A204.1 (cell line): Measurements from ENCODE around the gene ABCA4.
"Not testable (repeated sequence)": the region's sequence is repeated elsewhere in the genome, so short reads cannot be mapped to it uniquely, and the experiment has no call there.

Source experiments
- FAIRE-seq: peaks from 2 replicates; lab custom pipeline; 2012; peaks lifted over from hg19 to GRCh38; lab: Jason Lieb, UNC

Gene ABCA4

DNA sequence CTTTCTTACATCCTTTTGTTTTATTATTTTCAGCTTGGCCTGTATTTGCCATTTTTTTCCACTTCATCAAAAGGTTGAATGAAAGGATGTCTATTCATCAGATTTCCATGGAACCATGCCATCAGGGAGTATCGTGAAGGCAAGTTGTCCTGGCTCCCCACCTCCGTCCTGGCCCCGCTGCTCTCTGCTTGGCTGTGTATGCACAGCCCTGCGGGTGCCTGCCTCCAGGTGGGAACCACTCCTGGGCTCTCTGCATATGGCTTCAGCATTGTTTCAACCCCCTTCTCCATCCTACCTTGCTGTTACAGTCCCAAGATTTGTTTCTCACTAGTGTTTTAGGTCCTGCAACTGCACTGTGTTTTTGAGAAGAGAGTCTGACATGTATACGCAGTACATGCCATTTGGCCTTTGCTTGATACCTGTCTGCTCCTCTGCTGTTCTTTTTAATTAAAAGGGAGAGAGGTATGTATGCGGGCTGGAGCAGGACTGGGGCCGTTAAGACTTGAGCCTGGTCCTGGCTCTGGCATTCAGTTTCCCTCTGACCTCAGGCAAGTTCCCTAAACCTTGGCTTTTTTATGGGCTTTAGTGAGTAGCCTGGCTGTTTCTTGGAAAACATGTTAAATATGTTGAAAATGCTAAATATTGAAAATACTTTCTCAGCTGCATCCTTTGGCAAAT lies 141.8 kb downstream of the ABCA4 start:
- FAIRE-seq = no peak

DNA sequence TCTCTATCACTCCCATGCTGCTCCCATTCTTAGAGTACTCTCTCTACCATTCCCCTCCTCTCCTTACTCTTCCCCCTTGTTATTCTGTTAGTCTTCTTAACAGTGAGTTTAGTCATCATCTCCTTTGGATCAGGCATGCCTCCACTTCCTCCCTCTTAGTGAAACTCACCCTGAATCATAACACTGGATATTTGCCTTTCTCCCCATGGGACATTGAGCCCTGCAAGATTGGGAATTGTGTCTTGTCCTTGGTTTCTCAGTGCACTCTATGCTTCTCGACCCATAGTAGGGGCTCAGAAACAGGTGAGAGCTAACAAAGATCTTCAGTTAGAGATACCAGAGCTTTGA lies 143.4 kb downstream of the ABCA4 start:
- no peak for FAIRE-seq

GRCh38 chr1:93976711-93977597 lies 144.0 kb downstream of the ABCA4 start:
- FAIRE-seq = no peak

DNA sequence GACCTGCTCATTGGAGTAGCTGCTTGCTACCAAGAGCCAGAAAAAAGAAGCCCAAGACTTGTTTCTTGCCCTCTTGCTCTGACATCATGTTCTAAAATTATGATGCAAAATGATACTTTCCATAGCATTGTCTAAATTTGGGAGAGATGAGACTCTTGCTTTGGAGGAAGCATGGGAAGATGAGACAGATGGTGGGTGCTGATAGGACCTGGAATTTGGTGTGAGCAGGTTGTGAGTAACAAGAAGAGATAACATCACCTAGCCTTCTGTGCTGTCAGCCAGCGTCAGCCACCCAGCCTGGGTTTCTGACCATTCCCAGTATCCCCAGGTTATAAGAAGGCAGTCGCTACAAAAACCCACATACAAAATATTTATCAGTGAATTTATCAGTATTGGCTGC lies 144.7 kb downstream of the ABCA4 start:
- no peak for FAIRE-seq

- FAIRE-seq = no peak
These were observed 148.6 kb downstream of the ABCA4 start for GRCh38 chr1:93972341-93972740.

- FAIRE-seq = no peak
These were observed 151.1 kb downstream of the ABCA4 start for GRCh38 chr1:93969887-93970286.

DNA sequence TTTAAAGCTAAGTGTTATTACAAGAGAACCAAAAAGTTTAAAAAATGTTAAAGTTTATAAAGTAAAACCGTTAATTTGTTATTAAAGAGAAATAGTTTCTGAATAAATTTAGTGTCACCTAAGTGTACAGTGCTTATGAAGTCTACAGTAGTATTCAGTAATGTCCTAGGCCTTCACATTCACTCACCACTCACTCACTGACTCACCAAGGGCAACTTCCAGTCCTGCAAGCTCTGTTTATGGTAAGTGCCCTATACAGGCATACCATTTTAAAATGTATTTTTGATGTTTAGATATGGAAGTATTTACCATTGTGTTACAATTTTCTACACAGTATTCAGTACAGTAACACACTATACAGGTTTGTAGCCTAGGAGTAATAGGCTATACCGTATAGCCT lies 151.6 kb downstream of the ABCA4 start:
- no peak for FAIRE-seq

DNA sequence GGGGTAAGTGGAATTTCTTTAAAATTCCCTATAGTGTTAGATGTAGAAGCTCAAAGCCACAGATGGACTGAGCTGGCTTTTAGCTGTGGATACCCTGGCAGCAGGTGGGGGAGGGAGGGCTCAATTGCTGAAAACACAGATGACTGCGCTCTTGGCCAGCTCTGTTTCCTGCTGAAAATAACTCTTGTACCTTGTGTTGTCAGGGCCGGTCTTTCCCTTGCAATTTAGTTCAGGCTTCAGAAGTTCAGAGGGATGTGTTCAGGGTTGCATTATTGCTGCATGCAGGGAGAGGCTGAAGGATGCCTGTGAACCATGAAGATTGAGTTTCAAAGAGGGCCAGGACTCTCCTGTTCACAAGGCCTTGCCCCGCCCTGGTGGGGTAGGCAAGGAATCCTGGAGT lies 153.6 kb downstream of the ABCA4 start:
- FAIRE-seq = no peak

DNA sequence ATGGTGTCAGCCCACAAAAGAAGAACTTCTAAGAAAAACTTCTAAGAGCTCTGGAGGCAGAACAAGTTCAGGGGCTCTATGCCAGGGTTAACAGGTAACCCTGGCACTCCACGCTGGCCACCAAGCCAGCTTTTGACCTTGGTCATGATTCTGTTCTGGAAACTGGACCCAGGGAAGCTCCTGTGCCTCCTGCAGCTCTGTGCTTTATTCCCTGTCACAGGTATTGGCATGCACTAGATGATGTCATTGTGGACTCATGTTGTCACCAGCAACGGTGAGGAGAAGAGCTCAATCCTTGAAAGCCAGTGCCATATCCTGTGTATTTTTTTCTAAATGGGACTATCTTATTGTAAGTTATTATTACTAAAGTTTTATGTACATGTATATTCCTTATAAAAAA lies 155.1 kb downstream of the ABCA4 start:
- FAIRE-seq = no peak

- FAIRE-seq = no peak
These were observed 155.7 kb downstream of the ABCA4 start for GRCh38 chr1:93965256-93965655.

- no peak for FAIRE-seq
These were observed 156.2 kb downstream of the ABCA4 start for GRCh38 chr1:93964777-93965200.

DNA sequence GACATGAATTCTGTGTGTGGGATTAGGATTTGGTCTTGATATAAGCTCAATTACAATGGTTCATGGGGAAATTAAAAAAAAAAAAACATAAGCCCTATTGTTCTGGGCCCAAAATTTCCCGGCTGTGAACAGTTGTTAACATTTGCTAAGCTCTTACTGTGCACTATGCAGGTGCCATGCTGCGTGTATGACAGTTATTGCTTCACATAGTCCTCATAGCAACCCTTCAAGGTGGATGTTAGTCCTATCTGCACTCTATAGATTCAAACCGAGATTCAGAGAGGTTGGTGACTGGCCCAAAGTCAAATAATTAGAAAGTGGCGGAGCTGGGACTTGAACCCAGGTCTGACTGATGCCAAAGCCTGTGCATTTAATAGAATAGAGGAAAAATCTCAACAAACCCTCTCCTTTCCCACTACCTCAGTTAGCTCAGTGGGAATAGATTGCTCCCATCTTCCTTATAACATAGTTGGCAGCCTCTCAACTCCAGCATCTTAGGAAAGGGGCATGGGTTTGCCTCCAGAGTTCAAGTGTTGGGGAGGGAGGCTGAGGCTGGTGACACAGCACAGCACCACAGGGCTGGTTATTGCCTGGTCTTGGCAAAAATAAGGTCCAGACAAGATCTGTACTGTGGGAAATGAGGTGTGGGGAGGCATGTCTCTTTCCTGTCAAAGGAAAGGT lies 156.7 kb downstream of the ABCA4 start:
- FAIRE-seq = no peak

DNA sequence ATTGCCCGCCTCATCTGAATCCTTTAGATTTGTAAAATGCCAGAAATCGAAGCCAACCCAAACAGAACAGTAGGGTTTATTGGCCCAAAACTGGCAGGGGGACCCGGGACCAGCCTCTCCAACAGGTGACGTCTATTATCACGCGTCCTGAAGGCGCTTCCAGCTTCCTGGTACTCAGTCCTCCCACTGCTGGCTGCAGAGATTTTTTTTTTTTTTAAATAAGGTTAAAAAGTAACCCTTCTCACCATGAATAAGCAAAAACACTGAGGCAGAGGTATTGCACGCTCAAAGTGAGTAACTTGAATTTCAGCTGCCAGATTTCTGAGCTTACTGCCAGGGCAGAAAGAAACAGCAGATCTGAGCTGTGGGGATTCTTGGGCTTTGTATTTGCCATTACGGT lies 157.4 kb downstream of the ABCA4 start:
- no peak for FAIRE-seq

- FAIRE-seq = no peak
These were observed 159.0 kb downstream of the ABCA4 start for GRCh38 chr1:93961906-93962305.

GRCh38 chr1:93961443-93961842 lies 159.5 kb downstream of the ABCA4 start:
- no peak for FAIRE-seq

GRCh38 chr1:93960641-93961147 lies 160.3 kb downstream of the ABCA4 start:
- no peak for FAIRE-seq

GRCh38 chr1:93959413-93959812 lies 161.5 kb downstream of the ABCA4 start:
- FAIRE-seq = no peak

GRCh38 chr1:93958726-93959100 lies 162.2 kb downstream of the ABCA4 start:
- FAIRE-seq = no peak

DNA sequence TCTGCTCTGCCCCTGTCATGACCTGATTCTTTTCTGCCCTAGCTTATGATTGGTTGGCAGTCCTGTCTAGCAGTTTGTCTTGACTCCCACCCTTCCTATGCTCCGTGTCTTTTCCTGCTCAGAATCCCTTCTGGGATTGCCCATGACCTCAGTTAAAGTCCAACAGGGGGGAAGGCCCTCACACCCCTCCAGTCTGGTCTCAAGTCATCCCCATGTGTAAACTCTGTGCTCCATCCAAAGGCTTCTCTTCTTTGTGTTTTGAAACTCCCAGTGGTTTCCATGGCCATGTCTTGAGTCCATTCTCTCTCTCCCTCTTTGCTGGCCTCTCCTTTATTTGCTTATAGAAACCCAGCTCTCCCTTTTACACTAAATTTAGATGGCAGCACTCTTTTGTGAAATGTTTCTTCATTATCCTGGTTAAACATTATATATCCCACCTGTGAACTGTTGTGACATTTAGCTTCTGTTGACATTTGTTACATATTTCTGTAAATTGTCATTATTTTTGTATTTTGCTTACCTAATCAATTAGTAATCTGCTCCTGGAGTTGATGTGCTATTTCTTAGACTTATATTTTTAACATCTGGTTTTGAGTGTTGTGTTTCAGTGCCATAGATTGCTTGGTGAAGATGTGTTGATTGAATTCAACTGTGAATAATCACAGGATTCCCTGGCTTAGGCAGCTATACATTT lies 162.8 kb downstream of the ABCA4 start:
- no peak for FAIRE-seq

DNA sequence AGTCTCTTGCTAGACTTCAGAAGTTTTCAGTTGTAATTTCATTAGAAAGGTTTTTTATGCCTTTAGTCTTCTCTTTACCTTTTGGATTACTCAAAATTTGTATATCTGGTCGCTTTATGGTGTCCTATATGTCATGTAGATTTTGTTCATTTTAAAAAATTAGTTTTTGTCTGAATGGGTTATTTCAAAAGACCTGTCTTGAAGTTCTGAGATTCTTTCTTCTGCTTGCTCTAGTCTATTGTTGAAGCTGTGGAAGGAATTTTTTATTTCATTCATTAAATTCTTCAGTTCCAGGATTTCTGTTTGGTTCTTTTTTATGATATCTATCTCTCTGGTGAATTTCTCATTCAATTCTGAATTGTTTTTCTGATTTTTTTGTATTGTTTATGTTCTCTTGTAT lies 165.2 kb downstream of the ABCA4 start:
- FAIRE-seq = no peak

- FAIRE-seq = not testable (repeated sequence)
These were observed 173.8 kb downstream of the ABCA4 start for GRCh38 chr1:93947002-93947686.
